ENCODE measurements around the gene KRTAP12-1.

KRTAP12-1 gene

GRCh38 chr21:44681861-44682579 lies at the start of gene KRTAP12-1:
Gene KRTAP12-1, minus strand, starts transcription at chr21:44682163. Its CDS starts 40 bp downstream, at chr21:44682123.
- no peak for DNase-seq

- no peak for DNase-seq
Observed at GRCh38 chr21:44730951-44731579, 49.1 kb upstream of the KRTAP12-1 start.

DNA sequence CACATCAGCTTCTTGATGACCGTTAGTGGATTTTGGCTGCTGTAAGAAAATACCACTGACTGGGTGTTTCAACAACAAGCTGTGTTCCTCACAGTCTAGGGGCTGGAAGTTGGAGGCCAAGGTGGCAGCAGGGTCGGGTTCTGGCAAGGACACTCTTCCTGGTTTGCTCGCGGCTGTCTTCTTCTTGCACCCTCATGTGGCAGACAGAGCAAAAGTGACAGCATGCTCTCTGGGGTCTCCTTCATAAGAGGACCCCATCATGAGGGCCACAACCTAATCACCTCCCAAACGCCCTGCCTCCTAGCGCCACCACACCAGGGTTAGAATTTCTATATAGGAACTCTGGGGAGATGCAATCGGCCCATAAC lies 48.0 kb upstream of the KRTAP12-1 start:
- DNase-seq = no peak

- DNase-seq = no peak
Observed at GRCh38 chr21:44729336-44730027, 47.5 kb upstream of the KRTAP12-1 start.

DNA sequence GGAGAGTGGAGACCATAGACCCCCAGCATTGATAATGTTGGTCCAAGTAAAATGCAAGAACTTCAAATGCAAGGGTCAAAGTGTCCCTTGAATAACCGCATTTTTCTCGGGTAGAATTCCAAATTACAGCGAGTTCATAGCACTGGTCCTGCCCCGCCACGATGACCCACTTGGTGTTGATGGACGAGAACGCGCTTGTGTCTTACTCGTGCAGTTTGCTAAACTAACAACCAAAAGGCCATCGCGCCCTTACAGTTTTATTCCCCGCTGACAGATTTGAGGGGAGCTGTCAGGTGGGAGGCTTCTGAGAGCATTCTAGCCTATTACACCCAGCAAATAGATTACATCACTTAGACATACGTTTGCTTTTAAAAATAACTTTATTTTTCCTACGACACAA lies 46.8 kb upstream of the KRTAP12-1 start:
- DNase-seq = no peak

DNA sequence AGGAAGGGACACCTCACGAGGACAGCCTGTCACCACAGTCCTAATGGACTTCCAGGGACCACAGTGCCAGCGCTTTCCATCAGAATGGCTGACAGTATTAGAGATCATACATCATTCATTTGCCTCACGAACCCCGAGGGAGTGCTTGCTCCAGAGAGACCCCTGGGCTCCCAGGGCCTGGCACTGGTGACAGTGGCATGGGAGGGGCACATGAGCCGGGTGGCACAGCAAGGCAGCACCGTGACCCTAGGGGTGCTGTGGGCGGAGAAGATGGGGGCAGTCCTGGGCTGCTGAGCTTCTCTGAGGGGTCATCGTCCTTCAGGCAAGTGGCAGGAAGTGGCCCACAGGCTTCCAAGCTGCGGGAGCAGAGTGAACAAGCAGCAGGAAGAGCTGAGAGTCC lies 45.8 kb upstream of the KRTAP12-1 start:
- no peak for DNase-seq

- DNase-seq = no peak
Observed at GRCh38 chr21:44727321-44727720, 45.4 kb upstream of the KRTAP12-1 start.

DNA sequence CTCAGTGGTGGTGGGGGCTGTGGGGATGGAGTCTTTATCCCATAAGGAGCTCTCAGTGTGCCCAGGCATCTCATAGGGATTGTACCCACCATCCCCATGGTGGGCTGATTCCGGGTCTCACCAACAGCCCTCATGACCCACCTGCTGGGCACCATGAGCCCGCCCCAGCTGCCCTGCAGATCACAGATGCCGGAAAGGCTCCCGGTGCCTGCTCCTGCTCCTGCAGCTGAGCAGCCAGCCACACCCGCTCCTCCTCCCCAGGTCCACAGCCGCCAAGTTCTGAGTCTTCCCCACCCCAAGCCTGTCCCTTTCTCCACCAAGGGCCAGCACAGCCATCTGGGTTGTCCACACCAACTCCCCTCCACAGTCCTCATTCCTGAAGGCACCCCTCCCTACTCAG lies 44.9 kb upstream of the KRTAP12-1 start:
- no peak for DNase-seq

GRCh38 chr21:44724926-44725325 lies 43.0 kb upstream of the KRTAP12-1 start:
- no peak for DNase-seq

- no peak for DNase-seq
Observed at GRCh38 chr21:44724196-44724595, 42.2 kb upstream of the KRTAP12-1 start.

DNA sequence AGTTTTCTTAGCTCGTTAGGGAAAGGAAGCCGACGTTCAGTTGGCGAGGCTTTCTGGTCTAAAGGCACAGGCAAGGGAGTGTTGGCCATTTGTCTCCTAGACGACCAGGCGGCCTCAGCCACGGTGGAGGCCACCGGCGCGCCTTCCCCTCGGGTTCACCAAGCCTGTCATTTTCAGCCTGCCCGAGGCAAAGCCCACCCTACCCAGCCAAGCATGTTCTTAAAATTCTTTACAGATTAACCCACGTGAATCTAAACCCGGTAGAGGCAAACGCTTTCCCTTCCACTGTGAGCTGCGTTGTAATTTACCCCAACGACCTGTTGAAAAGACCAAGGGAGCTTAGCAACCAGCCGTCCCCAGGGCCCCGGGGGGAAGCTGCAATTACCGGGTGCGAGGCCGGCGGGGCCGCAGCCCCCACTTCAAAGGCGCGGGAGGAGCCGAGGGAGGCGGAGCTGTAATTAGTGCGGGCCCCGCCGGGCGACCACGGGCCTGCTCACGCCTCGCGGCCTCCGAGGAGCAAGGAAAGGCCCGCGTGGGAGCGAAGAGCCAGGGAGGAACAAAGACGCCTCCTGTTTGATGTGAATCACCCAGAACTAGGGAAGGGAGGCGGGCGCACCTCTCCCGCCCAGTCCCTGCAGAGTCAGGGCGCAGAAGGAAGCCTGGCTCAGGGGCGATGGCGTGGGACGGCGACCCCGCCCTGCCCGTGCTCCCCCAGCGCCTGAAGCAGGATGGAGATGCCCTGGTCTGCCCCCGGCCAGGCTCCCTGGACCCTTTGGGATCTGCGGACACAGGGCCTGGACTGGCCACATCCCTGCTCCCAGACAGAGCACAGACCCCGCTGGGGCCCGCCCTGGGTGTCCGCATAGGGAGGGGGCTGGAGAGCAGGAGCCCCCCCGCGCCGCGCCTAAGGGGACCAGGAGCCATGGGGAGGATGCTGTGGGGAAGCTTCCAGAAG lies 41.5 kb upstream of the KRTAP12-1 start:
- no peak for DNase-seq

DNA sequence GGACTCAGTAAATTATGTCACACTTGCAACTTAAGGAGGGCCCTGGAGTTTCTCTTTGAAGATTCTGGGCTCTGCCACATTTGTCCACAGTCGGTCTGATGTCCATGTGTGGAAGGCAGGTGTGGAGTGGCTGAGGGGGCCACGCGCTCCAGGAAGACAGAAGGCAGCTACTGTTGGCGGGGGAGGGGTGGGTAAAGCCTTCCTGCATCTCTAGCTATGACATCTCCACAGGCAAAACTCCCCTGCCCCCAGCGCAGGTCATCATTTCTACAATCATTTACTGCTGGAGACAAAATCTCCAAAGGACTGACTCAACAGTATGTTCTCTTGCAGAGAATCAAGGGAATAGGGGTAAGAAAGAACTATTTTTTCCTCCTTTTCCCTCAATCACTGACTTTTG lies 40.8 kb upstream of the KRTAP12-1 start:
- DNase-seq = no peak

GRCh38 chr21:44720170-44720569 lies 38.2 kb upstream of the KRTAP12-1 start:
- DNase-seq = no peak

DNA sequence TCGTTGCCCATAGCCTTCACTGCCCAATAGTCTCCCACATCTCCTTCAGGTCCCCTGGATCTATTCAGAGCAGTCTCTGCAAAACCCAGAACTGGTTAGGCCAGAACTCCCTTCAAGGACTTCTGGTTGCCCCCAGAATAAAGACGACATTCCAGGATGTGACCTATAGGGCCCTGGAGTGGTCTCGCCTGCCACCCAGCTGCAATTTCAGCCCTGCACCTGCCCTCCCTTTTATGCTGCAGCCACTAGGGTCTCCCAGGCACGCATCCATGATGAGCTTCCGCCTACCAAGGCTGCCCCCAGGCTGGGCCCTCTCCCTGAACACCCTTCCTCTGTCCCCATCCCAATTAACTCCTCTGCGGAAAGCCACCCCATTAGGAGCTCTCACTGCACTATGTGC lies 36.6 kb upstream of the KRTAP12-1 start:
- DNase-seq = no peak

DNA sequence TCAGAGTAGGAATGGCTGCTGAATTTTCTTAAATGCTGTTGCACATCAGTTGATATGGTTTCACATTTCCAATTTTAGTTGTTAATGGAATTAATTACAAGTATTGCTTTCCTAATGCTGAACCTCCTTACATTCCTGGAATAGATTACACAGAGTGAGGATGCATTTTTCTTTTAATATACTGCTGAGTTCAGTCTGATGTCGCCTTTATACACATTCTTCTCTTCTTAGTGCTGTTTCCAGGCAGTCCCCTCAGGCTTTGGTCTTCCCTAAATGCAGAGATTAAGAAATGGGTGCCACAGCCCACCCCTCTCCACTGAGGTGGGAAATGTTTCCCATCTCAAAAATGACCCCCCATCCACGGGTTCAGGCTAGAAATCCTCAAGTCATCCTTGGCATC lies 36.1 kb upstream of the KRTAP12-1 start:
- no peak for DNase-seq

DNA sequence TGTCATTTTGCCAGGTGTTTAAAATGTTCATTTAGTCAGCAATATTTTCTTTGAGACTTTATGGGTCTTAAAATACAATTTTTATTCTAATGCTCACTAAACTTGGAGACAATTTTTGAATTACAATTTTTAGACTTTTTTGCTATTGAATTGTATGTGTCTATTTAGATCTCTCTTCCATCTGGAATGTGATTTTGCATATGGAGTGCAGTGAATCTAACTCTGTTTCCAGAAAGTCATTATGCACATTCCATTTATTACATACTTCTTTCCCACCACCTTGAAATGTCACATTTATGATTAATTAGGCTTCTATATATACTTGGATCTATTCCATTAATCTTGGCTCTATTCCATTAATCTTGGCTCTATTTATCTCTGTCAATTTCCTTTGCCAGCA lies 35.0 kb upstream of the KRTAP12-1 start:
- DNase-seq = no peak

DNA sequence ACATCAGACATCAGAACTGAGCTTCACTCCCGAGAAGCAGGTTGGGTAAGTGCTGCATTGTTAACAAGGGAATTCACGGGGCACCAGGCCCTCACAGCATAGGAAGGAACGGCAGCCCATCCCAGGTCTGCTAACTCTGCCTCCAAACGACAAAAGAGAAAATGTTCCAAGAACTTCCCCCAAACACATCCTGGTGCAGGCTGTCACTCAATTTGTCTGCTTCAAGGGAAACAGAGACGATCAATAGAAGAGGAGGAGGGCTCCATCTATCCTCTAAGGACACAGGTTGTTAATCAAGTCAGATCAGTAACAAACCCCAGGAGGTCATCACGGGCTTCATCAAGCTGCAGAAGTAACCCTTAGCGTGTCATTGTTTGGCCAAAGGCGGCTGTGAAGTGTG lies 32.9 kb upstream of the KRTAP12-1 start:
- no peak for DNase-seq

- DNase-seq = no peak
Observed at GRCh38 chr21:44713846-44714245, 31.9 kb upstream of the KRTAP12-1 start.

DNA sequence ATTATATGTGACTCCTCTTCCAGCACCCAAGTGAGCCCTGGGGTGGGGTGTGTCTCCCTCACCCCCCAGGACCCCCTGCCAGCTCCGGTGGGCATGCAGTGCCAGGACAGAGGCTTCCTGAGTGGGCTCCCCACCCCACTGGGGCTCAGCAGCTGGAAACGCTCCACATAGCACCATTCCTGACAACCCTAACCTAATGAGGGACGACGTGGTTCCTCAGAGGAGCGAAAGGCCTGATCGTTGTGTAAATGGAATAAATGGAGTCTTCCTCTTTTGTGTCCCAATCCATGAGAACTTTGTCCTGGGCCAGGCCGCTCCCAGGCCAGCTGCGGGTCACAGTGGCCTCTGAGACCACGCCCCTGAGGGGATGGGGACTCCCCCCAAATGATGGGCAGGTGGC lies 31.2 kb upstream of the KRTAP12-1 start:
- no peak for DNase-seq

DNA sequence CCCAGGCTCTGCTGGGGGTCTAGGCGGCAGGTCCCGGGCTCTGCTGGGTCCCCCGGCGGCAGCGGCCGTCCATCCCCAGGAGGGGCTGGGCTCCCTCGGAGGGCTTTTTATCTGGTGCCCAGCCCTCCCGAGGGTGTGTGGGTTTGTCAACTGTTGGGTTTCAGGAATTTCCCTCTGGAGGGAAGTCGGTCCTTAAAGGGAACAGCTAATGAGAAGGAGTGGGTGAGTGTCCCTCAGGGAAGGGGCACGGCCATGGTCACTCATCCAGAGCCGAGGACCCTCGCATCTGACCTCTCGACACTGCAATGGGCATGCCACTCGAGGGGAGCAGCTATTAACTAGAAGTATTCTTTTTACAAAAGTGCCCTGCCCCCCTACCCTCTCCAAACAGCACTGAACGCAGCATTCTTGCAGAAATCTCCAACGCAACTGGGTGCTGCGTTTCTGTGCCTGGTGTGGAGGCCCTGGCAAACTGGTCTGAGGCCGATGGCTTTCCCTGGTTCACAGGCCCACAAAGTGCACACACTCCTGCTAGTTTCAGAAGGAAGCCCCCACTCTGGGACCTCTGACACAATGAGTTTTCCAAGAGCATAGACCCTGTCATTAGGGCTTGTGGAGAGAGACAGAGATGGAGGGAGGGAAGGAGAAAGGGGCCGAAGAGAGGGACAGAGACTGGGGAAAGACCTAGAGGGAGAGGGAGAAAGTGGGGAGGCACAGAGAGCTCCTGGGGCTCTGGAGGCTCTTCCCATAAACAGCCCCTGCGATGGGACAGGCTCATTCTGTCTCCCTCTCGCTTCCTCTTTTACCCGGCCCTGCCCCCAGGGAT lies 30.5 kb upstream of the KRTAP12-1 start:
- no peak for DNase-seq

- DNase-seq = no peak
Observed at GRCh38 chr21:44711327-44712202, 29.6 kb upstream of the KRTAP12-1 start, which contains the start of gene TSPEAR. Gene TSPEAR, minus strand, starts transcription at chr21:44711572. Its CDS starts 58 bp downstream, at chr21:44711514.
